DND-41 (cell line): Measurements from ENCODE around the gene RUNX3.

Source experiments
- ATAC-seq: fragments of 200-7000 bp; cut with Tn5 transposase; 3 replicates; pipeline ENCODE4 v1.9.1; 2021; ENCODE audit warnings: low read depth; ENCODE audit not compliant: insufficient read depth
- DNase-seq: peaks from one replicate; pipeline ENCODE4 v3.0.0-alpha.2; 2020
- H2AFZ ChIP-seq: 2 replicates; pipeline ENCODE4 v1.6.0; 2012; ENCODE audit warnings: low read depth, low read length
- H3K27ac ChIP-seq: 2 replicates; pipeline ENCODE4 v1.5.1; 2012; ENCODE audit warnings: low read length, inconsistent platforms
- H3K27me3 ChIP-seq: fragments of 200-600 bp; sonication (generic); 2 replicates; pipeline ENCODE4 v1.6.0; 2012; ENCODE audit warnings: low read length, mild to moderate bottlenecking, inconsistent platforms; ENCODE audit not compliant: insufficient read depth, poor library complexity
- H3K36me3 ChIP-seq: 2 replicates; pipeline ENCODE4 v1.5.1; 2012; ENCODE audit warnings: low read length, inconsistent platforms; ENCODE audit not compliant: insufficient read depth
- H3K4me1 ChIP-seq: 2 replicates; pipeline ENCODE4 v1.5.1; 2012; ENCODE audit warnings: mild to moderate bottlenecking, low read length; ENCODE audit not compliant: insufficient read depth
- H3K4me2 ChIP-seq: 2 replicates; pipeline ENCODE4 v1.6.0; 2012; ENCODE audit warnings: mild to moderate bottlenecking, moderate library complexity, low read length, inconsistent platforms; ENCODE audit not compliant: insufficient read depth
- H3K4me3 ChIP-seq, 2 experiments: fragments of 200-600 bp in 1 of 2; shearing (Covaris generic) in 1 of 2; 2 replicates each; pipeline ENCODE4 v1.5.1; 2012 to 2016; ENCODE audit warnings: inconsistent platforms in 2 of 2, low read length in 2 of 2, mild to moderate bottlenecking in 2 of 2, low read depth in 1 of 2, moderate library complexity in 1 of 2
- H3K79me2 ChIP-seq: 2 replicates; pipeline ENCODE4 v1.6.0; 2012; ENCODE audit warnings: low read length, inconsistent platforms; ENCODE audit not compliant: insufficient read depth
- H3K9ac ChIP-seq: 2 replicates; pipeline ENCODE4 v1.6.0; 2012; ENCODE audit warnings: low read depth, mild to moderate bottlenecking, inconsistent platforms, low read length, moderate library complexity
- H3K9me3 ChIP-seq: 2 replicates; pipeline ENCODE4 v1.5.1; 2012; ENCODE audit warnings: low read length, moderate library complexity, mild to moderate bottlenecking, inconsistent platforms; ENCODE audit not compliant: insufficient read depth, severe bottlenecking
- H4K20me1 ChIP-seq: 2 replicates; pipeline ENCODE4 v1.6.0; 2012; ENCODE audit warnings: low read length; ENCODE audit not compliant: insufficient read depth
- CTCF ChIP-seq: IDR thresholded peaks from 2 replicates; pipeline ENCODE4 v1.5.1; 2012; ENCODE audit warnings: borderline replicate concordance, low read length, moderate library complexity, mild to moderate bottlenecking; ENCODE audit not compliant: poor library complexity, severe bottlenecking; ENCODE audit errors: extremely low read depth
- EZH2 ChIP-seq: IDR thresholded peaks from 3 replicates; pipeline ENCODE4 v1.6.1; 2012; ENCODE audit warnings: borderline replicate concordance, low read depth, mild to moderate bottlenecking, moderate library complexity, low read length, inconsistent platforms; ENCODE audit not compliant: severe bottlenecking

RUNX3 gene

DNA sequence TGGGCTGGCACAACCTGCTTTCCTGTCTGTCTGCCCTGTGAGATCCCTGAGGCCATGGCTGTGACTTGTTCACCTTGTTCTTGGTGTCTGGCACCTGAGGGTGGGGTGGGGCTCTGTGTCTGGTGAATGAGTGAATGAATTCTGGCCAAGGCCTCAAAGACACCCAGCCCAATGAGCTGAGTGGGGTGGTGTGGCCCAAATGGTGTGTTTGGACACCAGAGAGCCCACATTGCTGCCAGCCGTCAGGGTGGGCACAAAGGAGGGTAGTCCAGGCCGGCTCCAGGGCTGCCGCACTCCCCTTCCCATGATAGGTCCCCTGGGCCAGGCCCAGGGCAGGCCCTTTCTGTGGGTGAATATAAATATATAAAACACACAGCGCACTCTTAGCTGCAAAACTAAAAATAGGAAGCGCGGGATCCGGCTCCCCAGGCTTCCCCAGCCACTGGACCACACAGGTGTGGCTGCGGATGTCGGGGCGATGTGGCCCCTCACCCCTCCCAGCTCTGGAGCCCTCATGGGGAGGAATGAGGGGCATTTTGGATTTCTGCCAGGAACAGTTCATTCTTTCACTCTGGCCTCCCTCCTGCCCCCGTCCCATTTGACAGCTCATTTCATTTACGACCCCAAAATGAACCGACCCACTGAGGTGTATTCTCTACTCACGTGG, 33.3 kb downstream of the RUNX3 start:
- Histone ChIP-seq H3K9ac (no peak overlapping the region), H3K4me3 (no peak overlapping the region), H3K4me2 (no peak overlapping the region), H3K27ac (no peak overlapping the region), H4K20me1 (0 out of 2 replicates have a peak, but pooled peaks cover 1% of the 10 kb centered on the region), H3K79me2 (no peaks in the 10 kb centered on the region), H2AFZ (no peak overlapping the region), H3K9me3 (peaks cover 12% of the 10 kb centered on the region), H3K27me3 (no peaks in the 10 kb centered on the region), H3K36me3 (no peaks in the 10 kb centered on the region; the same call in 1 of the 2 replicates), H3K4me1 (no peaks in the 10 kb centered on the region)
- TF ChIP-seq CTCF (no peak), EZH2 (no peak)
- ATAC-seq (no peak), DNase-seq (no peak)

DNA sequence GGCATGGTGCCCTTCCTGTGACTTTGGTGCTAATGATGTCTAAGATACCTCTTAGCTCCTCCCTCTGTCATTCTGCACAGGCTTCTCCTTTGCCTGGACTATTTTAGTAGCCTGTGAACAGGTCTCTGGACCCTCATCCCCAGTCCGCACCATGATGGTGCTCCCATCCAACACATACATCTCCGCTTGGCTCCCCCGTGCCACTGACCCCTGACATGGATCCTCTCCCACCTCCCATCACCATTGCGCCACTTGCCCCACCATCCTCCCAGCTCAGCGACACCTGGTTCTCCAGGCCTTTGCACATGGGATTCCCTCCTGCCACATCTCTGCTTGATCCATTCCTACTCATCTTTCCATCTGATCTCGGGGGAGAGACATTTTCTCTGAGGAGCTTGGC, 33.9 kb downstream of the RUNX3 start:
- Histone ChIP-seq H3K4me1 (no peaks in the 10 kb centered on the region), H3K36me3 (no peaks in the 10 kb centered on the region), H4K20me1 (no peaks in the 10 kb centered on the region), H3K9ac (no peak overlapping the region), H2AFZ (no peak overlapping the region), H3K9me3 (peaks cover 13% of the 10 kb centered on the region), H3K27ac (no peak overlapping the region), H3K4me2 (no peak overlapping the region), H3K27me3 (no peaks in the 10 kb centered on the region), H3K79me2 (no peaks in the 10 kb centered on the region), H3K4me3 (no peak overlapping the region)
- no peak for ATAC-seq
- no peak for DNase-seq
- TF ChIP-seq CTCF (no peak), EZH2 (no peak)

- Histone ChIP-seq H4K20me1 (no peaks in the 10 kb centered on the region), H3K27ac (no peak overlapping the region), H3K9ac (no peak overlapping the region), H3K36me3 (no peaks in the 10 kb centered on the region), H3K4me1 (no peaks in the 10 kb centered on the region), H3K4me2 (no peak overlapping the region), H2AFZ (no peak overlapping the region), H3K9me3 (peaks cover 13% of the 10 kb centered on the region), H3K27me3 (no peaks in the 10 kb centered on the region), H3K79me2 (no peaks in the 10 kb centered on the region), H3K4me3 (no peak overlapping the region)
- DNase-seq (no peak), ATAC-seq (no peak)
- TF ChIP-seq CTCF (no peak), EZH2 (no peak)
These were observed 34.6 kb downstream of the RUNX3 start for GRCh38 chr1:24895511-24895910.

- H3K4me3 ChIP-seq = no peak overlapping the region
- no peak overlapping the region for H3K4me2 ChIP-seq
- H3K27ac ChIP-seq = no peak overlapping the region
- peaks cover 13% of the 10 kb centered on the region for H3K9me3 ChIP-seq
- no peak overlapping the region for H2AFZ ChIP-seq
- TF ChIP-seq EZH2 = no peak
- TF ChIP-seq CTCF = no peak
- no peak overlapping the region for H3K9ac ChIP-seq
- no peak for DNase-seq
- H3K4me1 ChIP-seq = no peaks in the 10 kb centered on the region
- no peaks in the 10 kb centered on the region for H4K20me1 ChIP-seq
- H3K36me3 ChIP-seq = no peaks in the 10 kb centered on the region
- no peaks in the 10 kb centered on the region for H3K79me2 ChIP-seq
- H3K27me3 ChIP-seq = no peaks in the 10 kb centered on the region
- ATAC-seq = no peak
These were observed 36.1 kb downstream of the RUNX3 start for GRCh38 chr1:24894002-24894401.
